GM12878 (cell line): ENCODE data around the gene SURF2. TPM values are rescaled to one million over a fixed set of nuclear protein-coding genes. Genes with fewer than 3 reads are reported as not detected.
A peak's percentile ranks its signal among the peaks of the same experiment; 100 is the strongest.

Experiments
- ATAC-seq: fragments of 200-7000 bp; cut with Tn5 transposase; 3 replicates; pipeline ENCODE4 v1.9.1; 2020; ENCODE audit warnings: mild to moderate bottlenecking, moderate library complexity
- BruUV-seq: library from RNA; stranded (reverse); fragments of 400-500 nt; replicated peaks from 2 replicates; lab custom pipeline; 2021; lab: Mats Ljungman, UMichigan
- CTCF ChIA-PET: fragments of 300-600 bp; sonication (Branson Sonifier 250); formaldehyde crosslinking; extraction: SDS; loops from one replicate; lab custom pipeline; 2021; ENCODE audit warnings: inconsistent platforms; lab: Yijun Ruan, JAX
- POLR2A ChIA-PET: fragments of 350-600 bp; formaldehyde crosslinking; extraction: SDS; loops from one replicate; lab custom pipeline; 2021; ENCODE audit warnings: inconsistent platforms; lab: Charles Lee
- RAD21 ChIA-PET: fragments of 300-600 bp; sonication (Branson Sonifier 250); formaldehyde crosslinking; loops from one replicate; lab custom pipeline; 2023; ENCODE audit warnings: antibody characterized with exemption; ENCODE audit not compliant: unreplicated experiment; lab: Charles Lee
- SMC1A ChIA-PET: fragments of 300-600 bp; sonication (Branson Sonifier 250); formaldehyde crosslinking; loops from one replicate; lab custom pipeline; 2023; ENCODE audit not compliant: unreplicated experiment, uncharacterized antibody; lab: Charles Lee
- DNase-seq: peaks from one replicate; pipeline ENCODE4 v3.0.0-alpha.2; 2011; ENCODE audit warnings: low read depth, low spot score
- FAIRE-seq: peaks from 3 replicates; lab custom pipeline; 2011; peaks lifted over from hg19 to GRCh38; lab: Jason Lieb, UNC
- H2AFZ ChIP-seq: 2 replicates; pipeline ENCODE4 v1.6.0; 2011; ENCODE audit warnings: low read depth, low read length, control low read depth; ENCODE audit not compliant: control insufficient read depth
- H3K27ac ChIP-seq: 2 replicates; pipeline ENCODE4 v1.5.1; 2011; ENCODE audit warnings: control low read depth; ENCODE audit not compliant: control insufficient read depth, insufficient read depth
- H3K27me3 ChIP-seq, 2 experiments: replicated peaks in 1 of 2; 2 replicates each; pipeline versions ENCODE4 v1.6.0 to v1.6.1; 2011; ENCODE audit warnings: low read length in 1 of 2; ENCODE audit not compliant: control insufficient read depth in 2 of 2, insufficient read depth in 2 of 2
- H3K36me3 ChIP-seq, 2 experiments: 2 replicates each; pipeline ENCODE4 v1.5.1; 2011; ENCODE audit warnings: low read length in 1 of 2; ENCODE audit not compliant: control insufficient read depth in 2 of 2, insufficient read depth in 2 of 2
- H3K4me1 ChIP-seq: 2 replicates; pipeline ENCODE4 v1.6.1; 2011; ENCODE audit warnings: mild to moderate bottlenecking, low read length, moderate library complexity, mixed read lengths; ENCODE audit not compliant: control insufficient read depth, insufficient read depth
- H3K4me2 ChIP-seq: 2 replicates; pipeline ENCODE4 v1.6.0; 2011; ENCODE audit warnings: control low read depth; ENCODE audit not compliant: control insufficient read depth, insufficient read depth
- H3K4me3 ChIP-seq: fragments of 200-600 bp; sonication (generic); 2 replicates; pipeline ENCODE4 v1.5.1; 2016
- H3K79me2 ChIP-seq: 2 replicates; pipeline ENCODE4 v1.6.0; 2011; ENCODE audit warnings: low read length; ENCODE audit not compliant: control insufficient read depth, insufficient read depth
- H3K9ac ChIP-seq: 2 replicates; pipeline ENCODE4 v1.8.0; 2011; ENCODE audit warnings: low read length, control low read depth, mixed read lengths; ENCODE audit not compliant: control insufficient read depth, insufficient read depth
- H3K9me3 ChIP-seq: replicated peaks from 3 replicates; pipeline ENCODE4 v1.5.1; 2011; ENCODE audit warnings: mild to moderate bottlenecking, low read length; ENCODE audit not compliant: control insufficient read depth, insufficient read depth
- H4K20me1 ChIP-seq: 2 replicates; pipeline ENCODE4 v1.6.0; 2011; ENCODE audit not compliant: control insufficient read depth, insufficient read depth
- CREB1 ChIP-seq: IDR thresholded peaks from 2 replicates; pipeline ENCODE4 v1.6.1; 2012; ENCODE audit warnings: low read depth, mild to moderate bottlenecking, inconsistent platforms
- E2F4 ChIP-seq: IDR thresholded peaks from 2 replicates; pipeline ENCODE4 v1.6.1; 2012; ENCODE audit warnings: low read depth, low read length, improper control_type of control experiment
- HCFC1 ChIP-seq: fragments of 150-350 bp; IDR thresholded peaks from 2 replicates; pipeline ENCODE4 v1.6.1; 2014; ENCODE audit warnings: low read length
- IKZF2 ChIP-seq, 2 experiments: fragments of 450-650 bp; IDR thresholded peaks; 2 replicates each; pipeline ENCODE4 v1.6.1; 2017; ENCODE audit warnings: mild to moderate bottlenecking in 2 of 2, moderate library complexity in 2 of 2
- MEF2B ChIP-seq: fragments of 450-650 bp; IDR thresholded peaks from 2 replicates; pipeline ENCODE4 v1.6.1; 2018; ENCODE audit warnings: mild to moderate bottlenecking, moderate library complexity; ENCODE audit not compliant: partially characterized antibody, poor library complexity, severe bottlenecking
- WGBS: methylation state at CpG from one replicate; pipeline ENCODE4 v1.1.6; 2016; ENCODE audit warnings: low lambda C conversion rate; ENCODE audit not compliant: insufficient replicate concordance, insufficient coverage; ENCODE audit errors: missing lambda C conversion rate; 5-methylcytosine and 5-hydroxymethylcytosine counted together
- in situ Hi-C: fragments of 300-500 bp; cut with MboI; formaldehyde crosslinking; loops from 9 replicates; pipeline ENCODE4 v1.14.3; 2018; ENCODE audit warnings: mixed read lengths
- intact Hi-C: fragments of 100-400 bp; cut with micrococcal nuclease; formaldehyde crosslinking; loops from one replicate; pipeline ENCODE4 v1.14.2; 2022; ENCODE audit not compliant: unreplicated experiment
- polyA plus RNA-seq, 11 experiments: library from polyadenylated mRNA; depleted of rRNA in 4 of 11; unstranded in 6 of 11; stranded (reverse) in 5 of 11; fragments of >200 nt; fragmentation: Nextera tagmentation in 4 of 11; fragmentation: Illumina TruSeq in 1 of 11; extraction: Ambion mirVana in 4 of 11; extraction: Trizol in 1 of 11; gene quantifications; 1 replicate in 1 of 11; 2 replicates in 10 of 11; pipeline versions ENCODE4 v1.2.1 to v1.2.3, GENCODE V29; 2011 to 2016; ENCODE audit warnings: inconsistent platforms in 2 of 11, missing spikeins in 2 of 11, low read depth in 1 of 11
- total RNA-seq, 4 experiments: library from RNA; depleted of rRNA in 3 of 4; stranded (reverse); fragments of >200 nt in 3 of 4; fragmentation: Illumina TruSeq in 1 of 4; extraction: Trizol in 1 of 4; gene quantifications; 2 replicates each; pipeline versions ENCODE4 v1.2.1 to v1.2.3, GENCODE V29; 2013 to 2021
- TF ChIP-seq, protein P1 (sequence below): IDR thresholded peaks from 2 replicates; pipeline ENCODE4 v1.6.1; 2012; ENCODE audit warnings: improper control_type of control experiment, low read depth, low read length; ENCODE audit not compliant: insufficient replicate concordance
- TF ChIP-seq, protein P2 (sequence below), 3 experiments: IDR thresholded peaks in 2 of 3; conservative IDR thresholded peaks in 1 of 3; 2 replicates each; pipeline ENCODE4 v1.5.1; 2011; ENCODE audit warnings: low read depth in 3 of 3, low read length in 3 of 3, mild to moderate bottlenecking in 3 of 3, control low read depth in 2 of 3, moderate library complexity in 2 of 3, inconsistent platforms in 1 of 3, mixed read lengths in 1 of 3; ENCODE audit not compliant: control insufficient read depth in 2 of 3, insufficient read depth in 1 of 3; ENCODE audit errors: extremely low read depth in 1 of 3
- TF ChIP-seq, protein P3 (sequence below): fragments of 450-650 bp; IDR thresholded peaks from 2 replicates; pipeline ENCODE4 v1.6.1; 2017; ENCODE audit warnings: low read depth, mild to moderate bottlenecking, moderate library complexity

Gene SURF2
- total and polyA plus RNA-seq, 10 of the 15 experiments (the other 5 are each of a cell fraction or from before 2014, with no cell fraction given) = 4.0 to 41.7 (median 20.8) TPM

- TF ChIP-seq, protein P1, sequence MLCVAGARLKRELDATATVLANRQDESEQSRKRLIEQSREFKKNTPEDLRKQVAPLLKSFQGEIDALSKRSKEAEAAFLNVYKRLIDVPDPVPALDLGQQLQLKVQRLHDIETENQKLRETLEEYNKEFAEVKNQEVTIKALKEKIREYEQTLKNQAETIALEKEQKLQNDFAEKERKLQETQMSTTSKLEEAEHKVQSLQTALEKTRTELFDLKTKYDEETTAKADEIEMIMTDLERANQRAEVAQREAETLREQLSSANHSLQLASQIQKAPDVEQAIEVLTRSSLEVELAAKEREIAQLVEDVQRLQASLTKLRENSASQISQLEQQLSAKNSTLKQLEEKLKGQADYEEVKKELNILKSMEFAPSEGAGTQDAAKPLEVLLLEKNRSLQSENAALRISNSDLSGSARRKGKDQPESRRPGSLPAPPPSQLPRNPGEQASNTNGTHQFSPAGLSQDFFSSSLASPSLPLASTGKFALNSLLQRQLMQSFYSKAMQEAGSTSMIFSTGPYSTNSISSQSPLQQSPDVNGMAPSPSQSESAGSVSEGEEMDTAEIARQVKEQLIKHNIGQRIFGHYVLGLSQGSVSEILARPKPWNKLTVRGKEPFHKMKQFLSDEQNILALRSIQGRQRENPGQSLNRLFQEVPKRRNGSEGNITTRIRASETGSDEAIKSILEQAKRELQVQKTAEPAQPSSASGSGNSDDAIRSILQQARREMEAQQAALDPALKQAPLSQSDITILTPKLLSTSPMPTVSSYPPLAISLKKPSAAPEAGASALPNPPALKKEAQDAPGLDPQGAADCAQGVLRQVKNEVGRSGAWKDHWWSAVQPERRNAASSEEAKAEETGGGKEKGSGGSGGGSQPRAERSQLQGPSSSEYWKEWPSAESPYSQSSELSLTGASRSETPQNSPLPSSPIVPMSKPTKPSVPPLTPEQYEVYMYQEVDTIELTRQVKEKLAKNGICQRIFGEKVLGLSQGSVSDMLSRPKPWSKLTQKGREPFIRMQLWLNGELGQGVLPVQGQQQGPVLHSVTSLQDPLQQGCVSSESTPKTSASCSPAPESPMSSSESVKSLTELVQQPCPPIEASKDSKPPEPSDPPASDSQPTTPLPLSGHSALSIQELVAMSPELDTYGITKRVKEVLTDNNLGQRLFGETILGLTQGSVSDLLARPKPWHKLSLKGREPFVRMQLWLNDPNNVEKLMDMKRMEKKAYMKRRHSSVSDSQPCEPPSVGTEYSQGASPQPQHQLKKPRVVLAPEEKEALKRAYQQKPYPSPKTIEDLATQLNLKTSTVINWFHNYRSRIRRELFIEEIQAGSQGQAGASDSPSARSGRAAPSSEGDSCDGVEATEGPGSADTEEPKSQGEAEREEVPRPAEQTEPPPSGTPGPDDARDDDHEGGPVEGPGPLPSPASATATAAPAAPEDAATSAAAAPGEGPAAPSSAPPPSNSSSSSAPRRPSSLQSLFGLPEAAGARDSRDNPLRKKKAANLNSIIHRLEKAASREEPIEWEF = no peak
- TF ChIP-seq IKZF2 (IDR thresholded peaks at IDR 0.05) (0 out of 4 replicates have a peak, but pooled peaks of 1 of the 2 experiments have one; percentile 23), HCFC1 (no peak), E2F4 (no peak), CREB1 (0 out of 2 replicates have a peak, but pooled peaks have one; percentile 17), MEF2B (peak; percentile 17)
- TF ChIP-seq, protein P2, sequence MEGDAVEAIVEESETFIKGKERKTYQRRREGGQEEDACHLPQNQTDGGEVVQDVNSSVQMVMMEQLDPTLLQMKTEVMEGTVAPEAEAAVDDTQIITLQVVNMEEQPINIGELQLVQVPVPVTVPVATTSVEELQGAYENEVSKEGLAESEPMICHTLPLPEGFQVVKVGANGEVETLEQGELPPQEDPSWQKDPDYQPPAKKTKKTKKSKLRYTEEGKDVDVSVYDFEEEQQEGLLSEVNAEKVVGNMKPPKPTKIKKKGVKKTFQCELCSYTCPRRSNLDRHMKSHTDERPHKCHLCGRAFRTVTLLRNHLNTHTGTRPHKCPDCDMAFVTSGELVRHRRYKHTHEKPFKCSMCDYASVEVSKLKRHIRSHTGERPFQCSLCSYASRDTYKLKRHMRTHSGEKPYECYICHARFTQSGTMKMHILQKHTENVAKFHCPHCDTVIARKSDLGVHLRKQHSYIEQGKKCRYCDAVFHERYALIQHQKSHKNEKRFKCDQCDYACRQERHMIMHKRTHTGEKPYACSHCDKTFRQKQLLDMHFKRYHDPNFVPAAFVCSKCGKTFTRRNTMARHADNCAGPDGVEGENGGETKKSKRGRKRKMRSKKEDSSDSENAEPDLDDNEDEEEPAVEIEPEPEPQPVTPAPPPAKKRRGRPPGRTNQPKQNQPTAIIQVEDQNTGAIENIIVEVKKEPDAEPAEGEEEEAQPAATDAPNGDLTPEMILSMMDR (IDR thresholded peaks at IDR 0.05 in 2 of 3, conservative IDR thresholded peaks at IDR 0.05 in 1 of 3; ENCODE audit: control insufficient read depth in 2 of 3, extremely low read depth in 1 of 3, insufficient read depth in 1 of 3, low read depth in 3 of 3, low read length in 3 of 3) = peak in 2 of 3 experiments; percentile 9 to 38; a peak in 2 of 6 replicates
- TF ChIP-seq, protein P3, sequence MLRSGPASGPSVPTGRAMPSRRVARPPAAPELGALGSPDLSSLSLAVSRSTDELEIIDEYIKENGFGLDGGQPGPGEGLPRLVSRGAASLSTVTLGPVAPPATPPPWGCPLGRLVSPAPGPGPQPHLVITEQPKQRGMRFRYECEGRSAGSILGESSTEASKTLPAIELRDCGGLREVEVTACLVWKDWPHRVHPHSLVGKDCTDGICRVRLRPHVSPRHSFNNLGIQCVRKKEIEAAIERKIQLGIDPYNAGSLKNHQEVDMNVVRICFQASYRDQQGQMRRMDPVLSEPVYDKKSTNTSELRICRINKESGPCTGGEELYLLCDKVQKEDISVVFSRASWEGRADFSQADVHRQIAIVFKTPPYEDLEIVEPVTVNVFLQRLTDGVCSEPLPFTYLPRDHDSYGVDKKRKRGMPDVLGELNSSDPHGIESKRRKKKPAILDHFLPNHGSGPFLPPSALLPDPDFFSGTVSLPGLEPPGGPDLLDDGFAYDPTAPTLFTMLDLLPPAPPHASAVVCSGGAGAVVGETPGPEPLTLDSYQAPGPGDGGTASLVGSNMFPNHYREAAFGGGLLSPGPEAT = 0 out of 2 replicates have a peak, but pooled peaks have one; percentile 16
- Histone ChIP-seq H3K27ac (peak overlapping the region; percentile 78), H3K4me2 (peak overlapping the region; percentile 83), H3K9ac (peak overlapping the region; percentile 93), H3K27me3 (no peaks in the 10 kb centered on the region), H3K36me3 (peaks cover 4 to 11% of the 10 kb centered on the region in 2 experiments; a peak in 3 of 4 replicates), H3K4me3 (peak overlapping the region; percentile 97), H3K9me3 (no peaks in the 10 kb centered on the region; the same call in 2 of the 3 replicates), H4K20me1 (peaks cover 13% of the 10 kb centered on the region), H3K4me1 (peaks cover 22% of the 10 kb centered on the region), H3K79me2 (peaks cover 56% of the 10 kb centered on the region), H2AFZ (no peak overlapping the region; the same call in 1 of the 2 replicates)
- RAD21 ChIA-PET = interaction anchor here (0.6 kb wide), 1 partner anchor 20 kb away, joined by 3 read pairs; no protein-coding TSS in a partner anchor
- CTCF ChIA-PET = interaction anchor here (0.6 to 1.6 kb wide), 4 partner anchors 9 to 940 kb away, joined by 3 to 5 read pairs (median 4); no protein-coding TSS in a partner anchor
- WGBS = 1% methylated on average over 34 of the region's 39 CpGs
- in situ Hi-C loops (no loop called here), intact Hi-C loops (loop anchor here (5.0 kb wide), 1 partner anchor 42 kb away; the partner anchor contains the start of gene REXO4)
- peak; percentile 22 for ATAC-seq
- no peak for DNase-seq
- SMC1A ChIA-PET = interaction anchor here (0.7 to 1.3 kb wide), 4 partner anchors 12 to 46 kb away, joined by 3 to 5 read pairs (median 4); partner anchors contain the start of genes MED22, RPL7A and SURF2
- FAIRE-seq = no peak
- BruUV-seq = no TSS peak
- POLR2A ChIA-PET = interaction anchor here (0.6 to 1.7 kb wide), 4 partner anchors 14 to 486 kb away, joined by 3 to 9 read pairs (median 4); partner anchors contain the start of genes MED22 and RPL7A
Measured at GRCh38 chr9:133375116-133375723, 18.9 kb downstream of the SURF2 start.
